Ascending aorta (tissue), 2 donors: ENCODE data around the gene FAF2. TPM values are rescaled to one million over a fixed set of nuclear protein-coding genes. Genes with fewer than 3 reads are reported as not detected.

Source experiments
- DNase-seq, 2 donors: peaks; one replicate each; pipeline ENCODE4 v3.0.0-alpha.2; 2019; ENCODE audit warnings: low spot score in 2 of 2
- H3K27ac ChIP-seq, 2 donors: fragments of 200-600 bp; sonication (generic); one replicate each; pipeline ENCODE4 v1.5.1; 2016 to 2017; ENCODE audit warnings: mild to moderate bottlenecking in 1 of 2
- H3K27me3 ChIP-seq: fragments of 200-600 bp; sonication (generic); one replicate; pipeline ENCODE4 v1.5.1; 2017
- H3K36me3 ChIP-seq, 2 donors: fragments of 200-600 bp; sonication (generic); one replicate each; pipeline ENCODE4 v1.5.1; 2016
- H3K4me1 ChIP-seq, 2 donors: fragments of 200-600 bp; sonication (generic); one replicate each; pipeline ENCODE4 v1.5.1; 2016 to 2017; ENCODE audit warnings: mild to moderate bottlenecking in 1 of 2
- H3K4me3 ChIP-seq, 2 donors: fragments of 200-600 bp; sonication (generic); one replicate each; pipeline ENCODE4 v1.5.1; 2016 to 2017; ENCODE audit warnings: mild to moderate bottlenecking in 1 of 2
- H3K9me3 ChIP-seq, 2 donors: fragments of 200-600 bp; sonication (generic); one replicate each; pipeline ENCODE4 v1.5.1; 2016
- CTCF ChIP-seq, 3 experiments: fragments of 200-600 bp in 2 of 3; fragments of 450-650 bp in 1 of 3; sonication (generic) in 2 of 3; IDR thresholded peaks; one replicate each; pipeline ENCODE4 v1.5.1; 2016 to 2019; ENCODE audit warnings: antibody characterized with exemption in 3 of 3, mild to moderate bottlenecking in 1 of 3, moderate library complexity in 1 of 3
- intact Hi-C: fragments of 100-400 bp; cut with DNase I; formaldehyde crosslinking; loops from one replicate; pipeline ENCODE4 v1.15.1; 2023
- total RNA-seq: library from RNA; depleted of rRNA; stranded (reverse); fragments of >200 nt; gene quantifications from one replicate; pipeline ENCODE4 v1.1.0, GENCODE V29; 2016

FAF2 gene
- total RNA-seq, 1 donor from 2014 or later = 18.7 TPM

- peak overlapping the region; percentile 24 to 92 for H3K27ac ChIP-seq
- H3K4me1 ChIP-seq = peaks cover 0 to 32% of the 10 kb centered on the region in 2 donors
- DNase-seq = peak in 1 of 2 donors; percentile 33
- peaks cover 17 to 21% of the 10 kb centered on the region in 2 donors for H3K36me3 ChIP-seq
- H3K9me3 ChIP-seq = no peaks in the 10 kb centered on the region
- TF ChIP-seq CTCF (IDR thresholded peaks at IDR 0.05) = no peak
- H3K4me3 ChIP-seq = no peak overlapping the region
- no peaks in the 10 kb centered on the region for H3K27me3 ChIP-seq
- intact Hi-C loops = no loop called here
These were observed 35.5 kb upstream of the FAF2 start for GRCh38 chr5:176412517-176413254.

GRCh38 chr5:176413255-176413565, 35.0 kb upstream of the FAF2 start:
- Histone ChIP-seq H3K4me3 (no peak overlapping the region), H3K27me3 (no peaks in the 10 kb centered on the region), H3K4me1 (peaks cover 0 to 32% of the 10 kb centered on the region in 2 donors), H3K27ac (peak overlapping the region; percentile 24 to 92), H3K9me3 (no peaks in the 10 kb centered on the region), H3K36me3 (peaks cover 12 to 16% of the 10 kb centered on the region in 2 donors)
- intact Hi-C loops = no loop called here
- DNase-seq = peak in 1 of 2 donors; percentile 74
- no peak for TF ChIP-seq CTCF (IDR thresholded peaks at IDR 0.05)

- intact Hi-C loops = no loop called here
- Histone ChIP-seq H3K36me3 (peaks cover 9 to 10% of the 10 kb centered on the region in 2 donors), H3K4me3 (peak overlapping the region in 1 of 2 donors; percentile 14), H3K27ac (peak overlapping the region; percentile 24 to 92), H3K27me3 (no peaks in the 10 kb centered on the region), H3K4me1 (peaks cover 0 to 32% of the 10 kb centered on the region in 2 donors), H3K9me3 (no peaks in the 10 kb centered on the region)
- TF ChIP-seq CTCF (IDR thresholded peaks at IDR 0.05) = no peak
- no peak for DNase-seq
These were observed 34.4 kb upstream of the FAF2 start for GRCh38 chr5:176413709-176414191.

GRCh38 chr5:176414704-176415103, 33.5 kb upstream of the FAF2 start:
- H3K27me3 ChIP-seq = no peaks in the 10 kb centered on the region
- H3K4me3 ChIP-seq = peak overlapping the region; percentile 64 to 71
- no peaks in the 10 kb centered on the region for H3K9me3 ChIP-seq
- H3K27ac ChIP-seq = peak overlapping the region; percentile 80 to 92
- intact Hi-C loops = loop anchor here (5.0 kb wide), 1 partner anchor 52 kb away; the partner anchor contains the start of gene KIAA1191
- DNase-seq = no peak
- H3K36me3 ChIP-seq = peaks cover 4 to 9% of the 10 kb centered on the region in 2 donors
- no peak for TF ChIP-seq CTCF (IDR thresholded peaks at IDR 0.05)
- H3K4me1 ChIP-seq = peaks cover 0 to 32% of the 10 kb centered on the region in 2 donors

- Histone ChIP-seq H3K9me3 (no peaks in the 10 kb centered on the region), H3K4me3 (peak overlapping the region; percentile 64 to 71), H3K27ac (peak overlapping the region; percentile 80 to 92), H3K27me3 (no peaks in the 10 kb centered on the region), H3K4me1 (peaks cover 0 to 32% of the 10 kb centered on the region in 2 donors), H3K36me3 (peaks cover 0 to 3% of the 10 kb centered on the region in 2 donors)
- intact Hi-C loops = loop anchor here (5.0 kb wide), 1 partner anchor 53 kb away; the partner anchor contains the start of gene KIAA1191
- TF ChIP-seq CTCF (IDR thresholded peaks at IDR 0.05) = no peak
- no peak for DNase-seq
These were observed 32.8 kb upstream of the FAF2 start for GRCh38 chr5:176415240-176415951.
